GM18867 (cell line): ENCODE data around the gene PIK3R6.
A peak's percentile ranks its signal among the peaks of the same experiment; 100 is the strongest.

Experiments used
- ATAC-seq: cut with Tn5 transposase; IDR thresholded peaks from one replicate; pipeline ENCODE4 v1.9.1; 2021; ENCODE audit warnings: mild to moderate bottlenecking, moderate library complexity; ENCODE audit not compliant: unreplicated experiment

PIK3R6 gene

DNA sequence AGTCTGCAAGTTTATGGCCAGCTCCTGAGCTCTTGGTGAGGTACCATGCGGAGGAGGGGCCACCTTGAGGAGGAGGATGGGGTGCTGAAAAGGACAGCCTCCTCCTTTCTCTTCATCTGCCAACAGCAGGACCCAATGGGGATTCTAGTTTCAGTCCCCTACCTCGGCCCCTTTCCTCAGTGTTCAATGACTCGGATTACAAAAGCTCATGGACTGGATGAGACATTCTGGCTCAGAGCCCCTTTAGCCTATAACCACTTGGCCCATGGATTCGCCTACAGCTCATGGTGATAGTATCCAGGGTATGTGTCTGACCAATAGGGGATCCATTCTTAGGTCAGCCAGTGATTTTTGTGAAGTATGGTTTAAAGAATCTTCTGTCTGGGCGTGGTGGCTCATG is 8.5 kb upstream of the PIK3R6 start:
- no peak for ATAC-seq

GRCh38 chr17:8875436-8875835 is 8.0 kb upstream of the PIK3R6 start:
- no peak for ATAC-seq

DNA sequence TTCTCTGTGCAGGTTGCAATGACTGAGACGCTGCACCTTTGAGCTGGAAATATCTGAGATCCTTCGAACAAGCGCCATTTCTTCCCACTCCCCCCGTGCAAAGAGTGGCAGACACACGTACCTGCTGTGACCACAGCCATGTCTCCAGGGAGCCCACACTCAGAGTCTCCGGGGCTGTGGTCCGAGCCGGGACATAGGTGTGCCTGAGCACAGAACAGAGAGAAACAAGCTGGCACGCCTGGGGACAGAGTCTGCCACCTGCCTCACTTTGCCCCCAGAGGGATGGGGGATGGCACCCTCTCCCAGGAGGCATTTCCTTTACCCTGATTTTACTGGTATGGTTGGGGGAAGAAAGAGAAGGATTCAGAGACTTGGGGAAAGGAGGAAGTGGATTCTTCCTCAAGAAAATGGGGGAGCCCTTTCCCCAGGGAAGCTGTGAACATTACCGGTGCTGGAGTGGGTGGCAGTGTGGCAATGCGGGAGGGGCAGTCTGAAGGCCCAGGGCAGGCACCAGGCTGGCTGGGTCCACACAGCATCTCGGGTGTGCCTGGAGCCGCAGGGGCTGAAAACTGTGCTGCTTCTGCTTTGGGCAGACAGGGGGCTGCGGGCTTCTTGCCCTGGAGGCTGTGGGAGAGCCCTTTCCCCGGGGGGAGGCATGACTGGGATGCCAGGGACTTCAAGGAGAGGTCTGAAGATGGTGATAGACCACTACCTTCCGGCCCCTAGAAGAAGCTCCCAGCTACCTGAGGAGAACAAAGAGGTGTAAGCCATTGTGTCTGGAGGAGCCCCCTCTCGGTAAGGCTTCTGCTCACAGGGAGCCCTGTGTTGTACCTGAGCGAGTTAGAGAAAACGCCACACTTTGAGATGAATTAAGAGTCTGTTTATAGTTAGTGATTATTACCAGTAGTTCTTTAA is 6.6 kb upstream of the PIK3R6 start:
- no peak for ATAC-seq

DNA sequence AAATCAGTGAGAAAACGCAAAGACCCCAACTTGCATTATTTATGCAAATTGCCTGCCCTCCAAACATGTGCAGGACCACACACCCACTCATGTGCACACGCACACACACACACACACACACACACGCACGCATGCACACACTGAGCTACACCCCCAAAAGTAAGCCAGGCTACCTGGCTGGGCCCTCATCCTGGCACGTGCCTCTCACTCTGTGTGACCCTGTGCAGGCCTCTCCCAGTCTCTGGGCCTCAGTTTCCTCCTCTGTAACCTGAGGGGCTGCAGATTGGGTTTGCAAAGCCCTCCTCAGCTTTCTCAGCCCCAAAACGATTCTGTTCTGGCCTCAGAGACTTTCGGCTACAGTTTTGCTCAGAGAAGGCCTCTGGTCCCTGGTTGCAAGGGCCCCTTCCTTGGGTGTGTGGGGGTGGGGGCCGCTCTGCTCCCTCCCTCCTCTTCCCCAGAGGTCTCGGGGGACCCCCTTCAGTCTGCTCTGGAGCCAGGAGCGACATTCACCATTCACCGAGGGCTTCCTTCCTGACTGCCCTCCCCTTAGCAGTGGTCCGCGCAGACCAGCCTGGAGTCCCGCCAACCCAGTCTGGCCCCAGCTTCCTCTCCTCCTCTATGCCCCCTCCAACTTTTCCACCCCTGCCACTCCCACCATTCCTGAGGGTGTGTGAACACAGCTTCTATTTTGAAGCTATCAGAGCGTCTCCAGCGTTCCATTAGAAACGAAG is 5.4 kb upstream of the PIK3R6 start:
- ATAC-seq: no peak

DNA sequence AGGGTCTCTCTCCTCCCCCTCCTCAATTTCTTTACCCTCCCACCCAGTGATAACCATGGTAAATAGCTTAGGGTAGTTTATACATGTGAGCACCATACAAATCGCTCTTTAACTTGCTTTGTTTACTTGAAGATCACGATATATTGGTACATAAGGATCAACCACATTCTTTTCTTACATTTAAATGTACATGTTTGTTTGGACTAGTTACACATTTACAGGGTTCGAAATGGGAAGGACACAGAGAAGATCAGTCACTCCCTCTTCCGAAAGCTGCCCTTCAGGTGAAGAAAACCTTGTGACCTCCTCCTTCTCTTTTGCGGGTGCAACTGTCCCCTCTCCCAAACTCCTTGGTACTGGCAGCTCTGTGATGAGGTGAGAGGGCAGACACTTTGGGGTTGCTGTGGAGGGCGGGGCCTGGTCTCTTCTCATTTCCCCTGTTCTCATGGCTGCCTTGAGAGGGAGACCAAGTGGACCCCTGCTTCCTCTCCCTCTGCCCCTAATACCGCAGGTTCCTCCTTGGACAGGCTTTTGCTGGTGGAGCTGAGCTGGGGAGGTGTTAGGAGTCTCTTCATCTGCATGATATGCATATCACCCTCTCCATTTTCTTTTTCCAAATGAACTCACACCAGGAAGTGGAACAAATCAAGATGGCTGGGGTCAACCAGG is 4.7 kb upstream of the PIK3R6 start:
- no peak for ATAC-seq

- ATAC-seq: no peak
Measured at GRCh38 chr17:8871081-8871581, 3.7 kb upstream of the PIK3R6 start.

- ATAC-seq: no peak
Measured at GRCh38 chr17:8870406-8871040, 3.0 kb upstream of the PIK3R6 start.

DNA sequence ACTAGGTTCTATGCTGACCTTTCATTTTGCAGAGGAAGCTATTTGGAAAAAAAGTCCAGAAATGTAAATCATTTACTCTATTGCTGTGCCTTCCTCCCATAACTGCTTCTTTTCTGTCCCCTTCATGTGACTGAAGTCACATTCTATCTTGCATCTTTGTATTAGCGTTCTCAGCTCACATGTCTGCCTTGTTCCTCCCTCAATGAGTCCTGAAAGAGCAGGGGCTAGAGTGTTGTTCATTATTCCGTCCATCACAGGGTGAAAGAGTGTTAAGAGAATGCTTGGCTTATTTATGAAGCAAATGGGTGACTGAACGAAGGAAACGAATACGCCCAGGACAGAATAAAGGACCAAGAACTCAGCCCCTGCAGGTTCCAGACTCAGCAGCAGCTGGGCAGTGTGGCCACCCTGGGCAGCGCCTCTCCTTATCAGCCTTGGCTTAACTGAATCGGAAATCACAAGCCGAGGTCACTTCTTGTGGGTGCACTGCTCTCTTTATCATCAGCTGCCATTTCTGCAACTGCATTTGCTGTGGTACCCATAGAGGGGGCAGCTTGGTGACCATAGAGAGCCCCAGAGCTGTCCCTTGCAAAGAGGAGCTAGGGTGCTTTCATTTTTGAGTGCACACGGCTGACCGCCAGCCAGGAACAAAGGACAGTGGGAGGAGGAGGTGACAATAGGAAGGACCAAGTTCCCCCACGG is 1.8 kb upstream of the PIK3R6 start:
- ATAC-seq: peak; percentile 6

GRCh38 chr17:8868529-8868951 is 1.1 kb upstream of the PIK3R6 start:
- peak; percentile 46 for ATAC-seq

DNA sequence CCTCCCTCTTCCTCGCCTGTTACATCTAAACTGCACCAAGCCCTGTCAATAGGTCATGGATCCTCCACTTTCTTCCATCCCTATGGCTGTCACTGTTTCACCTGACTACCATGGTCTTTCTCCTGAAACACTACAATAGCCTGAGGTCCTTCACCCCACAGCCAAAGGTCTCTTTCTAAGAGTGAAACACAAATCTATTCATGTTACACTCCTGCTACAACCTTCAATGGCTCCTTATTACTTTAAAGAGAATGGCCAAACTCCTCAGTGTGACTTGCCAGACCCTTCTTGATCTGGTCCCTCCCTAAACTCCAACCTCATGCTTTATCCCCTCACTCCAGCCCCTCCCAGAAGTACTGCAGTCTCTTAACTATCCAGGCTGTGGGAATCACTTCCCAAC is 618 bp upstream of the PIK3R6 start:
- ATAC-seq: no peak

- ATAC-seq: no peak
Measured at GRCh38 chr17:8865811-8866210, 1.7 kb downstream of the PIK3R6 start.

DNA sequence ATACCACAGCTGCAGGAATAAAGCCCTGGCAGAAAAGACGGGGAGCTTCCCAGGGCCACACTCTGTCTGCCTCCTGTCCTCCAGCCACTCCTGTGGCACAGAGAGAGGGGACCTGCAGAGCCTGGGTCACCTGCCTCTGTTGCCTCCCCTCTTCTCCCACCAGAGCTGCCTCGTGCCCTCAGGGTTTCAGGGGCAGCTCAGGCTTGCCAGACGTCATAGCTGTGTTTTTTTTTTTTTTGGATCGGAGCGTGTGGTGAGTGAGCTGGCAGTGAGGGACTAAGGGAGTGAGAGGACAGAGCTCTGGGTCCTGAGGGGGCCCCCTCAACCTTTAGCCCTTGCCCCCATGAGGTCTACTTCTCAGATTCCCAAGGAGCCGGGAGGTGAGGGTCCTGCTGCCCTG is 2.1 kb downstream of the PIK3R6 start:
- ATAC-seq: no peak

DNA sequence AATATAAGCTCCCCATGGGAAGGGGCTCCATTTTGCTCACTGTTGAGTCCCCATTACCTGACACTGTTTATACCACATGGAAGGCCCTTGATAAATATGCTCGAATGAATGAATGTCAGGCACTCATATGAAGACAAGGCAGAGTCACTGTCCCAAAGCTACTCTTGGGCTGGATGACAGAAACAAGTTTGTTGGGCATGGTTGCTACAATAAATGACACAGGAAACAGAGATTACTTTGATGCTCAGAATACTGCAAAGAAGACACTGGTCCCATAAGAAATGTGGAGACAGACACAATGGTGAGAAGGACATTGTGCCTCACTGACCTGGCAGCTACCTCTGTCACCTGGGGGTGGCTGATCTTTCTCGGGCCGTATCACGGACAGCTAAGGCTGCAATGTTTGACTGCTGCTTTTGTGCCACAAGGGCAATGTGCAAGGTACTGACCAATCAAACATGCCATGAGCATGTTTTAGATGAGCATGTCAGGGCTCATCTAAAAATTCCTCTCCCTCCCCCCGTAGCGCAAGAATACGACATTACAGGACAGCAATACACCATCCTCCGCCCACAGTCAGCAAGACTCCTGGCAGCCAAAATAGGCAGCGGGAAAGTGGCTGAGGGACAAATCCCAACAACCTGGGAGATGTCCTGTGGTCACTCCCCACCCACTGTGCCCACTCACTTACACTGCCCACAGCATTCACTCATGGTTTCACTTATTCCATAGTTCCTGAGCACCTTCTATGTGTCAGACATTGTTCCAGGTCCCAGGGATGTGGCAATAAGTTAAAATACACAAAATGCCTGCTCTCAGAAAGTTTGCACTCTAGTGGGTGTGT is 5.0 kb downstream of the PIK3R6 start:
- no peak for ATAC-seq

DNA sequence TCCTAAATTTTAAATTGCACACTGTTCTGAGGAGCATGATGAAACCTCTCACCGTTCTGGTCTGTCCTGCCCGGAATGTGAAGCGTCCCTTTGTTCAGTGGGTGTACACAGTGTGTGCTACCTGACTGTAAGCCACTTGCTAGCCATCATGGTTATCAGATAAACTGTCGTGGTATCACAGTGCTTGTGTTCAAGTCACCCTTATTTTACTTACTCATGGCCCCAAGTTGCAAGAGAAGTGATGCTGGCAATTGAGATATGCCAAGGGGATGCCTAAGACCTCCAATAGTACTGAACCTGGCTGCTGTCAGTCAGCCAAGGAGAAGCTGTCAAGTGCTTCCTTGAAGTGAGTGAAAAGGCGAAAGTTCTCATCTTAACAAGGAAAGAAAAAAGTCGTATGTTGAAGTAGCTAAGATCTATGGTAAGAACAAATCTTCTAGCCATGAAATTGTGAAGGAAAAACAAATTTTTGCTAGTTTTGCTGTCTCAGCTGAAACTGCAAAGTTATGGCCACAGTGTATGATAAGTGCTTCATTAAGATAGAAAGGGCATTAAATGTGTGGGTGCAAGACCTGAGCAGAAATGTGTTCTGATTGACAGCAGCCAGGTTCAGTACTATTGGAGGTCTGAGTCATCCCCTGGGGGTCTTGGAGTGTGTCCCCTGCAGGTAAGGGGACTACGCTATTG is 5.8 kb downstream of the PIK3R6 start:
- no peak for ATAC-seq

- no peak for ATAC-seq
Measured at GRCh38 chr17:8859804-8860430, 7.6 kb downstream of the PIK3R6 start.

- ATAC-seq: no peak
Measured at GRCh38 chr17:8859027-8859803, 8.3 kb downstream of the PIK3R6 start.

GRCh38 chr17:8857919-8858318 is 9.6 kb downstream of the PIK3R6 start:
- ATAC-seq: peak; percentile 49
